ENCODE data around the gene FCN3.

The FCN3 gene

GRCh38 chr1:27343639-27344025 lies 31.0 kb downstream of the FCN3 start:
- DNase-seq, result no peak

- no peak for DNase-seq
Observed at GRCh38 chr1:27342778-27343638, 31.6 kb downstream of the FCN3 start.

GRCh38 chr1:27342391-27342777 lies 32.2 kb downstream of the FCN3 start:
- no peak for DNase-seq

GRCh38 chr1:27341525-27342252 lies 32.9 kb downstream of the FCN3 start, which contains the start of gene SYTL1:
Gene SYTL1, plus strand, starts transcription at chr1:27342022. Its CDS starts 3,313 bp downstream, at chr1:27345335.
- peak in 1 of 51 donors; percentile 36 for DNase-seq

GRCh38 chr1:27339213-27339612 lies 35.4 kb downstream of the FCN3 start:
- no peak for DNase-seq

GRCh38 chr1:27338751-27339150 lies 35.9 kb downstream of the FCN3 start:
- DNase-seq, result no peak

GRCh38 chr1:27336756-27337155 lies 37.9 kb downstream of the FCN3 start:
- no peak for DNase-seq

GRCh38 chr1:27335506-27336422 lies 38.9 kb downstream of the FCN3 start:
- DNase-seq, result no peak

GRCh38 chr1:27333717-27334279 lies 40.8 kb downstream of the FCN3 start:
- no peak for DNase-seq

GRCh38 chr1:27332536-27333281 lies 41.9 kb downstream of the FCN3 start:
- DNase-seq, result peak in 17 of 51 donors; percentile 7 to 47 (median 21)

- DNase-seq, result no peak
Observed at GRCh38 chr1:27331922-27332321, 42.7 kb downstream of the FCN3 start.

GRCh38 chr1:27331426-27331825 lies 43.2 kb downstream of the FCN3 start:
- DNase-seq, result no peak

- DNase-seq, result no peak
Observed at GRCh38 chr1:27330786-27331185, 43.8 kb downstream of the FCN3 start.

- no peak for DNase-seq
Observed at GRCh38 chr1:27327964-27328363, 46.7 kb downstream of the FCN3 start.

- no peak for DNase-seq
Observed at GRCh38 chr1:27325286-27325685, 49.3 kb downstream of the FCN3 start.

- no peak for DNase-seq
Observed at GRCh38 chr1:27322569-27323240, 51.9 kb downstream of the FCN3 start.

GRCh38 chr1:27321813-27322568 lies 52.6 kb downstream of the FCN3 start, which contains the start of gene TMEM222:
Gene TMEM222, plus strand, starts transcription at chr1:27322163. Its CDS starts 35 bp downstream, at chr1:27322198.
- DNase-seq, result peak; percentile 75 to 99 (median 97)

Measured in hypothalamus (tissue), 51 donors.